Breast epithelium (tissue), 4 donors: ENCODE data around the gene LTF. TPM values are rescaled to one million over a fixed set of nuclear protein-coding genes. Genes with fewer than 3 reads are reported as not detected.

ENCODE experiments used
- DNase-seq, 2 donors: peaks; one replicate each; pipeline ENCODE4 v3.0.0-alpha.2; 2019; ENCODE audit warnings: low spot score in 2 of 2
- H3K27ac ChIP-seq, 2 donors: fragments of 200-600 bp; sonication (generic) in 1 of 2; one replicate each; pipeline ENCODE4 v1.5.1; 2016 to 2019; ENCODE audit warnings: mild to moderate bottlenecking in 1 of 2
- H3K27me3 ChIP-seq, 2 donors: fragments of 200-600 bp; sonication (generic) in 1 of 2; one replicate each; pipeline versions ENCODE4 v1.5.1 to v1.6.0; 2017 to 2019; ENCODE audit warnings: control low read depth in 1 of 2, mild to moderate bottlenecking in 1 of 2
- H3K36me3 ChIP-seq: fragments of 200-600 bp; one replicate; pipeline ENCODE4 v1.5.1; 2019
- H3K4me1 ChIP-seq, 2 donors: fragments of 200-600 bp; sonication (generic); one replicate each; pipeline ENCODE4 v1.5.1; 2016 to 2019; ENCODE audit warnings: control low read depth in 1 of 2
- H3K4me3 ChIP-seq, 3 donors: fragments of 200-600 bp; sonication (generic); 1 replicate in 2 of 3; 2 replicates in 1 of 3; pipeline ENCODE4 v1.5.1; 2016 to 2019; ENCODE audit warnings: mild to moderate bottlenecking in 3 of 3, moderate library complexity in 2 of 3
- H3K9me3 ChIP-seq, 2 donors: fragments of 200-600 bp; sonication (generic) in 1 of 2; one replicate each; pipeline ENCODE4 v1.5.1; 2016 to 2019; ENCODE audit warnings: control low read depth in 1 of 2
- CTCF ChIP-seq, 3 donors: fragments of 450-650 bp; IDR thresholded peaks; one replicate each; pipeline ENCODE4 v1.5.1; 2016 to 2017; ENCODE audit warnings: antibody characterized with exemption in 3 of 3, mild to moderate bottlenecking in 3 of 3, moderate library complexity in 3 of 3
- POLR2A ChIP-seq: fragments of 450-650 bp; IDR thresholded peaks from one replicate; pipeline ENCODE4 v1.6.1; 2016; ENCODE audit warnings: antibody characterized with exemption, mild to moderate bottlenecking, moderate library complexity
- POLR2AphosphoS5 ChIP-seq, 3 donors: sonication (generic); formaldehyde crosslinking; IDR thresholded peaks; one replicate each; pipeline ENCODE4 v1.6.1; 2017; ENCODE audit warnings: antibody characterized with exemption in 3 of 3
- intact Hi-C: fragments of 100-400 bp; cut with DNase I; formaldehyde crosslinking; loops from one replicate; pipeline ENCODE4 v1.15.1; 2023; ENCODE audit warnings: low total_unique reads
- total RNA-seq, 3 donors: library from RNA; depleted of rRNA; stranded (reverse); fragments of >200 nt; gene quantifications; one replicate each; pipeline ENCODE4 v1.1.0, GENCODE V29; 2016

The LTF gene
- total RNA-seq, 3 donors from 2014 or later = 78.7 to 282 (median 190) TPM

- no peak for DNase-seq
These were observed 11.0 kb downstream of the LTF start for GRCh38 chr3:46453526-46454208.

DNA sequence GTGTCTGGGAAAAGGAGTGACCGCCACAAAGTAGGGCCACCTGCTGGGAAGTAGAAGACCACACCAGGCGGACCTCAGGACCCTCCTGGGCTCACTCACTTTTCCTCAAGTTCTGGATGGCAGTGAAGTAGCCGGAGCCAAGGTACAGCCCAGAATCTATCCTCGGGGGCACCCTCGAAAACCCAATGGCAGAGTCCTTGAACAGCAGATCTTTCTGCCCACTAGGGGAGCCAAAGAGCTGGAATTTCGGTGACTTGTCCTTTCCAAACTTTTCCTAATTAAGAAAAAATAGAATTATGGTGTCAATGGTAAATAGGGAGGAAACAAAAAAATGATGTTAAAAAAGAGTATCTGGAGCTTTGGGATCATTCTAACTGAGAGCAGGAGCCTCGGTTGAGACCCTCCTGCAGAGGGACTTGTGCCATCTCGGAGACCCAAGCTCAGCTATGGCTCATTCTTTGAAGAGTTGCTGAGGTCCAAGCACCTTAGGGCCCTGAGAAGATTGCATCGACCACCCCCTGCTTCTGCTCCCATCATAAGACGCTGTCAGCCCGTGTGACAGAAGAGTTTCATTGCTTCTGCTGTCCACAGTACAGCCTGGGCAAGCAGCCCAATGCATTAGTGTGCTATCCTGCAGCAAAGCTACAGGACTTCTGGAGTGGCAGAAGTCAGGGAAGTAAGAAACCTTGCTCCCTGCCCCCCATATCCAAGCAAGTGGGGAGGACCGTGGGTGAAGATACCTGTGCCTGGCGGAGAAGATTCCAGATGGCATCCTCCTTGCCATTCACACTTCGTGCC is 14.8 kb downstream of the LTF start:
- TF ChIP-seq POLR2A (no peak), CTCF (IDR thresholded peaks at IDR 0.05) (no peak), POLR2AphosphoS5 (IDR thresholded peaks at IDR 0.05) (no peak)
- DNase-seq = no peak
- Histone ChIP-seq H3K27ac (no peak overlapping the region), H3K27me3 (no peaks in the 10 kb centered on the region), H3K9me3 (no peaks in the 10 kb centered on the region), H3K4me3 (no peak overlapping the region), H3K36me3 (no peaks in the 10 kb centered on the region), H3K4me1 (no peaks in the 10 kb centered on the region)
- intact Hi-C loops = no loop called here

More at GRCh38 chr3:46453526-46454208, 11.0 kb downstream of the LTF start:
- Histone ChIP-seq H3K27me3 (no peaks in the 10 kb centered on the region), H3K9me3 (no peaks in the 10 kb centered on the region), H3K4me3 (no peak overlapping the region), H3K36me3 (no peaks in the 10 kb centered on the region), H3K27ac (no peak overlapping the region), H3K4me1 (no peaks in the 10 kb centered on the region)
- intact Hi-C loops = no loop called here
- no peak for TF ChIP-seq CTCF (IDR thresholded peaks at IDR 0.05)
- TF ChIP-seq POLR2A = no peak
- no peak for TF ChIP-seq POLR2AphosphoS5 (IDR thresholded peaks at IDR 0.05)

- Histone ChIP-seq H3K4me1 (no peaks in the 10 kb centered on the region), H3K27ac (no peak overlapping the region), H3K27me3 (no peaks in the 10 kb centered on the region), H3K36me3 (no peaks in the 10 kb centered on the region), H3K4me3 (no peak overlapping the region), H3K9me3 (no peaks in the 10 kb centered on the region)
- intact Hi-C loops = no loop called here
- no peak for TF ChIP-seq POLR2A
- no peak for TF ChIP-seq POLR2AphosphoS5 (IDR thresholded peaks at IDR 0.05)
- no peak for TF ChIP-seq CTCF (IDR thresholded peaks at IDR 0.05)
- no peak for DNase-seq
These were observed 16.0 kb downstream of the LTF start for GRCh38 chr3:46448721-46449120.

DNA sequence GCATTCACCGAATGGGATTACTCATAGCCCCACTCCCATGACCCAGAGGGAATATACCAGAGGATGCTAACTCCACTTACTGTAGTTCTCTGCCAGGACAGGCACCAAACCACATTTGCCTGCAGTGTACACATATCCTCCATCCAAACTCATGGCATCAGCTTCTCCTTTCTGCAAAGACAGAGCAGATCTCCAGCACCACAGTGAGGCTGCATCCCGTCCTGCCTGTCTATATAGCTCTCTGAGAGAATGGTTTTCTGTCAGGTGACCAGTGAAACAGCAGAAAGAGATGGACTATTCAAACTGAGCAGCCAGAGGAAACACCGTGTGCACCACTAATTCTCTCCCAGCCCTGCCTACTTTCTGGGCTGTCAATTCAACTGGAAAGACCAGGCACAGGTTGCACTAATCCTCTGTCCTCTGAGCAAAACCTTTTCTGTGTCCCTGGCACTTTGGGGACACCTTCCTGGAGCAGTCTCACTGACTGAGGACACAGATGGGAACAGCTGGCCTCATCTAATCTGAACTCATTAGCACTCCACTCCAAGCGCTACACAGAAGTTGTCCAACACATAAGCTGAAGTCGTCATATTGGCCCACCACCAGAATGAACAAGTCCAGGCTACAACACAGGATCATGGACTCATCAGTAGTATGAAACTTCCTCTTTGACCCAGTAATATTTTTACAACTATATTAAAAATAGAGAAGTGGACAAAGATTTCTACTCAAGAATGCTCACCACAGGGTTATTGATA is 17.3 kb downstream of the LTF start:
- no peaks in the 10 kb centered on the region for H3K36me3 ChIP-seq

More for the DNA sequence above, 17.3 kb downstream of the LTF start:
- no peak for DNase-seq
- TF ChIP-seq CTCF (IDR thresholded peaks at IDR 0.05) (no peak), POLR2A (no peak), POLR2AphosphoS5 (IDR thresholded peaks at IDR 0.05) (no peak)
- H3K27me3 ChIP-seq = no peaks in the 10 kb centered on the region
- H3K4me1 ChIP-seq = no peaks in the 10 kb centered on the region
- intact Hi-C loops = no loop called here
- H3K27ac ChIP-seq = no peak overlapping the region
- H3K9me3 ChIP-seq = no peaks in the 10 kb centered on the region
- no peak overlapping the region for H3K4me3 ChIP-seq
